Astrocyte (in vitro differentiated cells and primary cell): ENCODE data around the gene ZNF277.

ENCODE experiments used
- EZH2 ChIP-seq: IDR thresholded peaks from 2 replicates; pipeline ENCODE4 v1.6.1; 2012; ENCODE audit warnings: mild to moderate bottlenecking, low read length, inconsistent platforms; ENCODE audit not compliant: insufficient read depth
- TF ChIP-seq, protein P1 (sequence below): IDR thresholded peaks from 2 replicates; pipeline ENCODE4 v1.5.1; 2011; ENCODE audit warnings: low read depth, mild to moderate bottlenecking, inconsistent platforms, low read length, moderate library complexity; ENCODE audit not compliant: insufficient read depth

DNA sequence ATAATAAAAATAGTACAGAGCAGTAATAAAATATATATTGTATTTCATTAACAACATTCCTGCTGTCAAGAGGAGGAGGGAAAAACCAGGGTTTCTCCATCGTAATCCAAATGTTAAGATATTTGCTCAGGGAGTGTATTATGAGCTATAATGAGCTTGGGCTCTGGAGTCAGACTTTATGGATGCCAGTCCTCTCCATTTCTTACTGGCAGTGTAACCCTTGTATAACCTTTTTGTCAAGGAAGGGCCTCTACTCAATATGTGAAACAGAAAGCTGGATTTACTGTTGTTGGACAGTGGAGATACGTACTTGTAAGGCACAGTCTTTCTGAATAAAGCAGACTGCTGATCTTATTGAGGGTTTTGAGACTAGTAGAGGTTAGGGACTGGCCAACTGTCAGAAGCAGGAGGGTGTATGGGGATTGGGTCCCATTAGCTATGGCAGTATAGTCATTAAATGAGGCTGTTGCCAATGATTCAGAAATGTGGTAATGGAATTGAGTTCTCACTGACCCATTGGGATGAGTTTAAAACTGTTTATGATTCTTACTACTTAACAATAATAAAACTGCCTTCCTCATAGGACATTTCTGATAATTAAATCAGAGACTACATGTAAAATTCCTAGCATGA is 56.5 kb downstream of the ZNF277 start:
- TF ChIP-seq, protein P1, sequence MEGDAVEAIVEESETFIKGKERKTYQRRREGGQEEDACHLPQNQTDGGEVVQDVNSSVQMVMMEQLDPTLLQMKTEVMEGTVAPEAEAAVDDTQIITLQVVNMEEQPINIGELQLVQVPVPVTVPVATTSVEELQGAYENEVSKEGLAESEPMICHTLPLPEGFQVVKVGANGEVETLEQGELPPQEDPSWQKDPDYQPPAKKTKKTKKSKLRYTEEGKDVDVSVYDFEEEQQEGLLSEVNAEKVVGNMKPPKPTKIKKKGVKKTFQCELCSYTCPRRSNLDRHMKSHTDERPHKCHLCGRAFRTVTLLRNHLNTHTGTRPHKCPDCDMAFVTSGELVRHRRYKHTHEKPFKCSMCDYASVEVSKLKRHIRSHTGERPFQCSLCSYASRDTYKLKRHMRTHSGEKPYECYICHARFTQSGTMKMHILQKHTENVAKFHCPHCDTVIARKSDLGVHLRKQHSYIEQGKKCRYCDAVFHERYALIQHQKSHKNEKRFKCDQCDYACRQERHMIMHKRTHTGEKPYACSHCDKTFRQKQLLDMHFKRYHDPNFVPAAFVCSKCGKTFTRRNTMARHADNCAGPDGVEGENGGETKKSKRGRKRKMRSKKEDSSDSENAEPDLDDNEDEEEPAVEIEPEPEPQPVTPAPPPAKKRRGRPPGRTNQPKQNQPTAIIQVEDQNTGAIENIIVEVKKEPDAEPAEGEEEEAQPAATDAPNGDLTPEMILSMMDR, result no peak
- TF ChIP-seq EZH2, result no peak
